A673 (cell line): ENCODE results near the gene FSCN2. TPM values are rescaled to one million over a fixed set of nuclear protein-coding genes. Genes with fewer than 3 reads are reported as not detected.

Experiments used
- BruUV-seq: library from RNA; stranded (reverse); fragments of 400-500 nt; replicated peaks from 2 replicates; lab custom pipeline; 2021; lab: Mats Ljungman, UMichigan
- CTCF ChIA-PET: fragments of 300-600 bp; sonication (Branson Sonifier 250); formaldehyde crosslinking; loops from one replicate; lab custom pipeline; 2022; ENCODE audit warnings: antibody characterized with exemption; lab: Charles Lee
- POLR2A ChIA-PET: fragments of 300-600 bp; sonication (Branson Sonifier 250); formaldehyde crosslinking; loops from one replicate; lab custom pipeline; 2022; ENCODE audit warnings: antibody characterized with exemption; ENCODE audit not compliant: low non-redundant PET; lab: Charles Lee
- DNase-seq: peaks from one replicate; pipeline ENCODE4 v3.0.0-alpha.2; 2015; ENCODE audit warnings: low spot score
- H3K27ac ChIP-seq: fragments of 200-600 bp; sonication (generic); 2 replicates; pipeline ENCODE4 v1.5.1; 2016; ENCODE audit warnings: mixed run types, low read depth, mild to moderate bottlenecking, mixed read lengths, antibody characterized with exemption, low read length; ENCODE audit not compliant: poor library complexity, severe bottlenecking
- H3K27me3 ChIP-seq: fragments of 200-600 bp; sonication (generic); replicated peaks from 2 replicates; pipeline ENCODE4 v1.6.1; 2017; ENCODE audit warnings: mixed run types, low read depth, mild to moderate bottlenecking, mixed read lengths, antibody characterized with exemption, low read length; ENCODE audit not compliant: insufficient read depth, poor library complexity
- H3K36me3 ChIP-seq: fragments of 200-600 bp; sonication (generic); 2 replicates; pipeline ENCODE4 v1.6.1; 2016; ENCODE audit warnings: mixed run types, mild to moderate bottlenecking, mixed read lengths, antibody characterized with exemption, low read length; ENCODE audit not compliant: insufficient read depth, poor library complexity, severe bottlenecking
- H3K4me1 ChIP-seq: fragments of 200-600 bp; sonication (generic); 2 replicates; pipeline ENCODE4 v1.6.1; 2017; ENCODE audit warnings: mixed run types, mild to moderate bottlenecking, mixed read lengths, antibody characterized with exemption, low read length; ENCODE audit not compliant: insufficient read depth, poor library complexity, severe bottlenecking
- H3K4me3 ChIP-seq: fragments of 200-600 bp; sonication (generic); 2 replicates; pipeline ENCODE4 v1.5.1; 2016; ENCODE audit warnings: low read depth, mixed run types, mild to moderate bottlenecking, mixed read lengths, low read length; ENCODE audit not compliant: poor library complexity, severe bottlenecking
- H3K9me3 ChIP-seq: fragments of 200-600 bp; sonication (generic); 2 replicates; pipeline ENCODE4 v1.6.1; 2016; ENCODE audit warnings: mixed run types, low read depth, mild to moderate bottlenecking, mixed read lengths, antibody characterized with exemption, low read length; ENCODE audit not compliant: poor library complexity, severe bottlenecking
- EZH2 ChIP-seq: fragments of 200-600 bp; sonication (generic); IDR thresholded peaks from 2 replicates; pipeline ENCODE4 v1.6.1; 2017; ENCODE audit warnings: borderline replicate concordance, low read depth, mild to moderate bottlenecking, mixed read lengths, antibody characterized with exemption, low read length; ENCODE audit not compliant: poor library complexity, severe bottlenecking
- intact Hi-C: fragments of 100-400 bp; cut with micrococcal nuclease; formaldehyde crosslinking; loops from one replicate; pipeline ENCODE4 v1.10.0; 2022; ENCODE audit not compliant: unreplicated experiment
- total RNA-seq: library from RNA; stranded (reverse); gene quantifications from 2 replicates; pipeline ENCODE4 v1.2.3, GENCODE V29; 2021
- TF ChIP-seq, protein P1 (sequence below): fragments of 300-800, 200-600 bp; sonication (generic); conservative IDR thresholded peaks from 2 replicates; pipeline ENCODE4 v1.5.1; 2017; ENCODE audit warnings: low read depth, mild to moderate bottlenecking, antibody characterized with exemption, low read length, moderate library complexity, mixed read lengths

FSCN2 gene
- total RNA-seq, 1 experiment from 2014 or later: 0.26 TPM

DNA sequence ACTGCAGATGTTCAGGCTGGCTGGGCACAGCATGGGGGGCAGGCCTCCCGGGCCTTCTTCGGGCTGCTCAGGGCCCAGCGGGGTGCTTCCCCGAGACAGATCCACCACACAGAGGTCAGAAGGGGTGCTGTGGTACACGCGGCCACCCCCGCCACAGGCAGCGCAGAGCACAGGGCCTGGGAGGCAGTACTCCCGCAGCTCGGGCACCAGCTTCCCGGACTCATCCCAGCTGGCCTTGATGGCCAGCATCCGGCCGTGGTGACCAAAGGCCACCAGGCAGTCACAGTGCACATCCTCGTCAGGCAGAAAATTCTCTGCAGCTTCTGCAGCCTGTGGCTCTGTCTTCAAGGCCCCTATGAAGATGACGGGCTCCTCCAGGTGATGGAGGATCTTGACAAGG lies 22.1 kb downstream of the FSCN2 start:
- BruUV-seq: no TSS peak
- POLR2A ChIA-PET: no interaction called here
- Histone ChIP-seq H3K27ac (no peak overlapping the region), H3K9me3 (no peaks in the 10 kb centered on the region), H3K27me3 (no peaks in the 10 kb centered on the region), H3K4me3 (no peak overlapping the region), H3K36me3 (peaks cover 43% of the 10 kb centered on the region), H3K4me1 (peaks cover 10% of the 10 kb centered on the region)
- CTCF ChIA-PET: no interaction called here
- intact Hi-C loops: loop anchor here (5.0 kb wide), 1 partner anchor 33 kb away; no protein-coding TSS in a partner anchor
- no peak for DNase-seq
- TF ChIP-seq EZH2: no peak
- TF ChIP-seq, protein P1, sequence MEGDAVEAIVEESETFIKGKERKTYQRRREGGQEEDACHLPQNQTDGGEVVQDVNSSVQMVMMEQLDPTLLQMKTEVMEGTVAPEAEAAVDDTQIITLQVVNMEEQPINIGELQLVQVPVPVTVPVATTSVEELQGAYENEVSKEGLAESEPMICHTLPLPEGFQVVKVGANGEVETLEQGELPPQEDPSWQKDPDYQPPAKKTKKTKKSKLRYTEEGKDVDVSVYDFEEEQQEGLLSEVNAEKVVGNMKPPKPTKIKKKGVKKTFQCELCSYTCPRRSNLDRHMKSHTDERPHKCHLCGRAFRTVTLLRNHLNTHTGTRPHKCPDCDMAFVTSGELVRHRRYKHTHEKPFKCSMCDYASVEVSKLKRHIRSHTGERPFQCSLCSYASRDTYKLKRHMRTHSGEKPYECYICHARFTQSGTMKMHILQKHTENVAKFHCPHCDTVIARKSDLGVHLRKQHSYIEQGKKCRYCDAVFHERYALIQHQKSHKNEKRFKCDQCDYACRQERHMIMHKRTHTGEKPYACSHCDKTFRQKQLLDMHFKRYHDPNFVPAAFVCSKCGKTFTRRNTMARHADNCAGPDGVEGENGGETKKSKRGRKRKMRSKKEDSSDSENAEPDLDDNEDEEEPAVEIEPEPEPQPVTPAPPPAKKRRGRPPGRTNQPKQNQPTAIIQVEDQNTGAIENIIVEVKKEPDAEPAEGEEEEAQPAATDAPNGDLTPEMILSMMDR: no peak

DNA sequence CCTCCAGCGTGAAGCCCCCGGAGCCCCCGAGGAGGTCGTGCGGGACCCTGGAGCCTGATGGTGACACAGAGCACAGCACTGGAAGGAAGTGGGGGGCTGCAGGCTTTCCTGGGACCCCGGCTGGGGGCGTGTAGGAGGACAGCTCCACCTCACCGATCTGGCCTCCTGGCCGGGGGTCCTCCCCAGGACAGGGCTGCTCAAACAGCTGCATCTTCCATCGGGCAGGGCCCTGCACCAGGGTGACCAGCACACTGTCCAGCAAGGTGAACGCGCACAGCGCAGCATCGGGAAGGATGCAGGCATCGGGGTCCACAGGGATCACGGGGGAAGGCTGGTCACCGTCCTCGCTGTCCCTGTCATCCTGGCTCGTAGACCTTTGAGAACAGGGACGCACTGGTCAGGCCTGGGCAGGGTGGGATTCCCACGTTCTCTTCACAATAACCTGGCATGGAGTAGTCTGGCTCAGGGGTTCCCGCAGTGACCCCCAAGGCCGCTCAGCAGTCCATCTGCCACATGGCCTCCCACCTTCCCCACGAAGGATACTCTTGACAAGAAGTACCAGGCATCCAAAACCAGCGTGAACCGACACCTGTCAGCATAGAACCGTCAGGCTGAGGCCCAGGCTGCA lies 22.8 kb downstream of the FSCN2 start:
- CTCF ChIA-PET: no interaction called here
- Histone ChIP-seq H3K4me3 (peak overlapping the region; percentile 85), H3K36me3 (peaks cover 44% of the 10 kb centered on the region), H3K9me3 (no peaks in the 10 kb centered on the region), H3K27ac (peak overlapping the region; percentile 96), H3K27me3 (no peaks in the 10 kb centered on the region), H3K4me1 (peaks cover 10% of the 10 kb centered on the region)
- intact Hi-C loops: loop anchor here (5.0 kb wide), 1 partner anchor 34 kb away; no protein-coding TSS in a partner anchor
- POLR2A ChIA-PET: no interaction called here
- TSS peak; percentile 4 for BruUV-seq
- DNase-seq: no peak
- no peak for TF ChIP-seq EZH2
- TF ChIP-seq, protein P1: no peak

DNA sequence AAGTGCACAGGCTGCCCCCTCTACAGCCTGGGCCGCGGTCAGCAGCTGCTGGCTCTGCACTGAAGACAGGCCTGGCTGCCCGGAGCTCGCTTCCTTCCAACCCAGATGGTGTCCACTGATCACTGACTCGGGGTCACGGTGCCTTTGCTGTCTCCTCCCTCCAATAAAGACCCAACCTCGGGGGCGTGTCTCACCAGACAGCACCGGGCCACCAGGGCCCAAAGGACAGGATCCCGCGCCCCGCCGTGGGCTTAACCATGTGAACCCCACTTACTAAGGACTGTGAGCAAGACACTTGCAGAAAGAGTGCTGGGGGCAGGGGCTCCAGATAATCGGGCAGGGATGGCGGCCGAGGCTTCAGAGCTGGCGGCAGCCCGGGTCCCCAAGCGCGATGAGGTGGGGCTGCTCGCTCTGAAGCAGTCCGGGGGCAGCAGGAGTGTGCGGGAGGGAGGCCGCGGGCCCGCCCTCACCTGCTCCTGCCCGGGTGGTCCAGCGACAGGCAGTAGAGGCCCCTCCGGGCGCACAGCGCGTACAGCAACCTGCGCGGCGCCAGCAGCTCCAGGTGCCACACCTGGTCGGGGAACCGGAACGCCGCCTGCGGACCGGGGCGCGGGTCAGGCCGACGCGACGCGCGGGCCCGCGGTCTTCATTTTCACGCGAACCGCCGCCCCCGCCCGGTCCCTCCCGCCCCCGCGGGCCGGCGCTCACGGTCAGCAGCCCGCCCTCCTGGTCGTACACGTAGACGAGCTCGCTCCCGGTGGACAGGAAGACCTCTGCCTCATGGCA lies 23.5 kb downstream of the FSCN2 start:
- DNase-seq: no peak
- Histone ChIP-seq H3K27ac (peak overlapping the region; percentile 96), H3K36me3 (peaks cover 42% of the 10 kb centered on the region), H3K4me3 (peak overlapping the region; percentile 85), H3K27me3 (no peaks in the 10 kb centered on the region), H3K9me3 (no peaks in the 10 kb centered on the region), H3K4me1 (peaks cover 10% of the 10 kb centered on the region)
- no TSS peak for BruUV-seq
- intact Hi-C loops: loop anchor here (5.0 kb wide), 1 partner anchor 34 kb away; no protein-coding TSS in a partner anchor
- ChIA-PET CTCF (interaction anchor here (0.8 to 1.1 kb wide), 2 partner anchors 15 to 50 kb away, joined by 3 read pairs; no protein-coding TSS in a partner anchor), POLR2A (interaction anchor here (0.6 kb wide), 1 partner anchor 95 kb away, joined by 4 read pairs; no protein-coding TSS in a partner anchor)
- TF ChIP-seq EZH2: no peak
- TF ChIP-seq, protein P1: no peak
